Stimulated activated CD4-positive, alpha-beta T cell treated with anti-CD3 and anti-CD28 coated beads, Interleukin-12 subunit alpha, Interleukin-12 subunit beta, amount 100 ng/mL, for 24 hours (primary cell): ENCODE measurements around the gene CLEC4F.

ENCODE experiments used
- DNase-seq, 2 experiments: peaks; one replicate each; pipeline ENCODE4 v3.0.0-alpha.2; 2020; ENCODE audit warnings: low read depth in 2 of 2

CLEC4F gene

GRCh38 chr2:70820499-70820898 is at the start of gene CLEC4F:
TSS of gene CLEC4F (minus strand) at chr2:70820599. CDS start at chr2:70820523, 76 bp downstream.
- DNase-seq: no peak

- DNase-seq: no peak
Observed at GRCh38 chr2:70868970-70869369, 48.6 kb upstream of the CLEC4F start.

DNA sequence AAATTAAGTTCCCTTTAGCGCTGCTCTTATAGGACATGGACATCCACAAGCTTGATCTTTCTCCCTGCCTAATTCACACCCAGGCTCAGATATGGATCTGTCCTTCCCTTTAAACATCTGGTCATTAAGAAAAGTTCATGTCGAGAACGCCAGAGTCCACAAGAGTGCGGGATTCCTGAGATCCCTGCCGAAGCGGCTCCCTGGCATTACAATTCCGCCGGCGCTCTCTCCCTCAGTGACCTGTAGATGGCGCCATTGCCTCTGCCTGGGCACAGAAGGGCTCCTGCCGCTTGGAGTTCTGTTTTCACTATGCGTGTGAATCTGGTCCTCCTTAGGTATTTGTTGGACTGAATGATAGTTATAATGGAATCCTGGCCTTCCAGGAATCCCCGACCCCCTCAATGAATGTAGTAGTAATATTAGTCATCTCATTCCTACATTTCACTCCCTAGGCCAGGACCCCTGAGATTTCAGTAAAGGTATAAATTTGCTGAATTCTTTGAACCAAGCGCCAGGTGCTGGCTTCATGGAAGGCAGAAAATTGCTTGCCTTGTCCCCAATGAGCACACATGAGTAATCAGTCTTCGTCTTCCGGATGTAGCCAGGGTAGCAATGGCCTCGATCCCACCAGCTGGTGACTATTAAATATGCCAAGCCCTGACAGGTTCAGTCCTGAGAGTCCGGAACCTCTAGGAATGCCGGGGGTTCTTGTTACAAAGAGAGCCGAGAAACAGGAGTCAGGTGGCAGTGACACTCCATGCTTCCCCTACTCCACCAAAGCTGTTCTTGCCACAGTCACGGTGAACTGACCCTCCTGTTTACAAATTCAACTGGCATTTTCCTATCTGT is 41.6 kb upstream of the CLEC4F start:
- peak; percentile 54 to 74 for DNase-seq

DNA sequence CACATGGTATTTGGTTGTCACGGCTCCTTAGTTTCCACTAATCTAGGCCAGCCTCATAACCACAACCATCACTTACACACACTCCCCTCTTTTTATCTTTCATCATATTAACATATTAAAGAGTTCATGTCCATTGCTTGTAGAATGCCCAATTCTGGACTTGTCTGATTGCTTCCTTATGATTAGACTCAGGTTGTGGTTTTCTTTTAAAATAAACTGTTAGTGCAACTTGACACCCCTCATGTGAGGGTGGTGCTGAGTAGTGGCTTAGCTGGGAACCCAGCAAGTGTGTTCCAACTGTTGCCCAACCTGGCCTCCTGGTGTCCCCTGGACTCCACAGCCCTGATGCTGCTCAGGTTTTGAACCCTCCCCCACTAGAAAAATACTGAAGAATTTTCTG is 35.3 kb upstream of the CLEC4F start:
- no peak for DNase-seq

- no peak for DNase-seq
Observed at GRCh38 chr2:70854411-70854810, 34.0 kb upstream of the CLEC4F start.

- no peak for DNase-seq
Observed at GRCh38 chr2:70852824-70853223, 32.4 kb upstream of the CLEC4F start.

GRCh38 chr2:70851704-70852103 is 31.3 kb upstream of the CLEC4F start:
- DNase-seq: no peak

- no peak for DNase-seq
Observed at GRCh38 chr2:70850925-70851324, 30.5 kb upstream of the CLEC4F start.

DNA sequence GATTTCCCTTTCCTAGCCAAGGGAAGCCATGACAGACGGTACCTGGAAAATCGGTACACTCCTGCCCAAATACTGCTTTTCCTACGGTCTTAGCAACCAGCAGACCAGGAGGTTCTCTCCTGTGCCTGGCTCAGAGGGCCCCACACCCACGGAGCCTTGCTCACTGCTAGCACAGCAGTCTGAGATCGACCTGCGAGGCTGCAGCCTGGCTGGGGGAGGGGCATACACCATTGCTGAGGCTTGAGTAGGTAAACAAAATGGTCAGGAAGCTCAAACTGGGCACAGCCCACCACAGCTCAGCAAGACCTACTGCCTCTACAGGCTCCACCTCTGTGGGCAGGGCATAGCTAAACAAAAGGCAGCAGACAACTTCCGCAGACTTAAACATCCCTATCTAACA is 22.0 kb upstream of the CLEC4F start:
- DNase-seq: no peak

DNA sequence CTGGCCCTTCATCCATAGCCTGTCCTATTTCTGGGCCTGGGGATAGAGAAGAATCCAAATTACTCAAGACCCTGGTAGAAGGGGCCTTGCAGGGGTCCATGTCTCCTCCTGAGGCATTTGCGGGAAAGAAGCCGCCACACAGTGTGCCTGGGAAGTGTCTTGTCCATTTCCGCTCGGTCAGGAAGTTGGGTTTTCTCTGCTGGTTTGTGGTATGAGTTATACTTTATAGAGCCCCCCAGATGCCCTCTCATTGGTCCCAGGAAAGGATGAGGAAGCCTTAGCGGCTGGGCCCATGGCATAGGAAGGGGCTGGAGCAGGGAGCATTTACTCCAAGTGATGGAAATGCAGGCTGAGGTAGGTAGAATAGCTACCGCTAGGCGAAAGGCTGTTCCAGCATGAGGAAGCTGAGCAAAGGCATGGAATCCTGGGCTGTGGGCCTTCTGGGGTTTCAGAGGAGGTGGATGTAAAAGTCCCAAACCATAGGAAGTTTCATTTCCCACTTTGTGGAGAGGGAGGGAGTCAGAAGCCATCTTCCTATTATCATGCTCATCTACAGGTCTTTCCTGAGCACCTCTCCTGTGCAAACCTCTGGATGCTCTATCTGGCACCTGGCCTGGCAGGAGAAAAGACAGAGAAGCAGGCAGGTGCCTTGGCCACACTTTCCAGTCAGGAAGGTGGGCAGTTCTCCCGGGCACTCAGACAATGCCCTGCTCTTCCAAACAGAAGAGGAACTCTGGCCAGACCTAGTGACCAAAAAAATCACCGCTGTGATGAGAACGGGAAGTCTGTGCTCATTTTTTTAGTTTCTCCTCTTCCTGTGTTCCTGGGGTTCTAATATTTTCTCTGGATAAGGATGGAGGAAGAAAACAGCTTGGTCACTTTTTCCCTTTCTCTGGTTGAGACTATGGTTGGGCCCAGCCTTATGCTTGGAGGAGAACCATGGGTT is 17.9 kb upstream of the CLEC4F start:
- DNase-seq: no peak

DNA sequence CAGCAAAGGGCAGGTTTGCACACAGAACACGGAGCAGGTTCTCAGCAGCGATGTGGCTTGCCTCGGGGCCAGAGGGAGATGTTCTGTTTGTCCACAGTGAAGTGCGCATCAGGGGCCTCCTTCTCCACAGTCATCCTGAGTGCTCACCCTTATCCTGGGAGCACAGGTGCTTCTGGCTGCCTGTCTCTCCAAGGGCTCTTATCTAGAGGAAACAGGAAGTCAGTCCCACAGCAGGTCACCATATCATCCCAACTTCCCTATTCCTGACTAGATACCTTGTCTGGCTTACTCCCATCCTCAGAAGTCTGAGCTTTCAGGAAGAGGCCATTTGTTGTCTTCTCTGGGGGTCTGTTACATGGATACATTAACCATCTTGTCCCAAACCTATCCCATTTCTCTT is 15.2 kb upstream of the CLEC4F start, which contains the start of gene CD207:
Gene CD207, minus strand, starts transcription at position 174 of the 400 bp plus-strand sequence. Its CDS starts 40 bp downstream, at position 134.
- DNase-seq: no peak

- no peak for DNase-seq
Observed at GRCh38 chr2:70834881-70835280, 14.5 kb upstream of the CLEC4F start.

GRCh38 chr2:70834106-70834505 is 13.7 kb upstream of the CLEC4F start:
- DNase-seq: no peak

GRCh38 chr2:70833246-70833645 is 12.8 kb upstream of the CLEC4F start:
- DNase-seq: no peak

DNA sequence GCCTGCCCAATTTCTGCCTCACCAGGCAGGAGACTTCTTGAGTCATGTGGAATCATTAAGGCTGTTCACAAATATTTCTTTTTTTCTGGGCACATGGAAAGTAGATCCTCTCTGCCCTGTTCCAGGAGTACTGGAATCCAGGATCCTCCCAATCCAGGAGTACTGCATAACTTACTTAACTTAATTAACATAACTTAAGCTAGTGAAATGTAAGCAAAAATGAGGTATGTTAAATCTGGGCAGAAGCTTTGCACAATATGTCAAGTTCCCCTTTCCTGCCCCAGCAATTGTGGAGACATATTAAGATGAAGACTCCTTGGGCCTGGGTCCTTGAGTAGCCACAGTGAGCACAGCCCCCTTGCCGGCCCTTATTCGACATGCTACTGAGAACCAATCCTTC is 12.0 kb upstream of the CLEC4F start:
- no peak for DNase-seq

- DNase-seq: no peak
Observed at GRCh38 chr2:70831861-70832260, 11.5 kb upstream of the CLEC4F start.

DNA sequence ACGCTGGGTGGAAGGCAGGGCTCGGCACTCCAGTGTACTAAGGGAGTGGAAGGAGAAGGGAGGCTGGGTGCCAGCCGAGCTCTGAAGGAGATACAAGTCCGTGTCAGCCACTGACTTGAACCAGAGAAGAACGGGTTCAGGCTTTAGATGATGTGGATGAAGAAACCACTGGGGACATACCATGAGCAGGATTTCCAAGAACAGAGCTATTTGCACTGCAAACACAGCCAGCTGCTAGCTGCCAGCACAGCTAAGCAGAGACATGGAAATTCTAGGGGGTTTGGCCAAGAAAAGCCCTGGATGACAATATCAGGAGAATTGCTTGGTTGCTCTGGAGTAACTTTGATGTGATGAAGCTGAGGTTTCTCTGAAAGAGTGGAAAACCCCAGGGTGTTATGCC is 10.0 kb upstream of the CLEC4F start:
- no peak for DNase-seq

DNA sequence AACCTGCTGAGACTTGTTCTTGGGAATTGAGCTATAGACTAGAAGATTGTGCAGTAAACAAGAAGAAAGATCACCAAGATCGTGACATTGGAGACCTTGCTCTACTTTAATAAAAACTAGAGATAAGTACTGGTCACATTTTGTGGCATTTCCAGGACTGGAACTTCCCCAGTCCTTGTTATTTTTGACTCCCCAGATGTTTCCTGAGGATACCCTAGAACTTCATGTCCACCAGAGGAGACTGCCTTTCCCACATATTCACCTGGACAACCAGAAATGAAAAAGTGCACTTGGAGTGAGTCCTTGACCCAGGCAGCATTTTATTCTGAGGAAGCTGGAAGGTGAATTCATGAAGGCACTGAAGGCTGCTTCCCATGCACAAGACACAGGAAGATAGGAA is 9.5 kb upstream of the CLEC4F start:
- no peak for DNase-seq

- no peak for DNase-seq
Observed at GRCh38 chr2:70828914-70829824, 8.8 kb upstream of the CLEC4F start.

GRCh38 chr2:70828115-70828514 is 7.7 kb upstream of the CLEC4F start:
- DNase-seq: no peak

GRCh38 chr2:70827388-70827787 is 7.0 kb upstream of the CLEC4F start:
- no peak for DNase-seq
